SK-N-SH (cell line): ENCODE measurements around the gene MAGEC2. TPM values are rescaled to one million over a fixed set of nuclear protein-coding genes. Genes with fewer than 3 reads are reported as not detected.

ENCODE experiments used
- CTCF ChIA-PET: fragments of 300-600, 350-600 bp; formaldehyde crosslinking; extraction: SDS; loops from one replicate; lab custom pipeline; 2021; lab: Yijun Ruan, JAX
- POLR2A ChIA-PET: fragments of 350-600 bp; sonication (Branson Sonifier 250); formaldehyde crosslinking; extraction: SDS; loops from one replicate; lab custom pipeline; 2020; ENCODE audit warnings: antibody characterized with exemption, inconsistent platforms; lab: Yijun Ruan, JAX
- DNase-seq: peaks from one replicate; pipeline ENCODE4 v3.0.0; 2012
- H2AFZ ChIP-seq: fragments of 200-600 bp; sonication (generic); 2 replicates; pipeline ENCODE4 v1.8.1; 2016; ENCODE audit warnings: antibody characterized with exemption, mild to moderate bottlenecking, low read depth
- H3F3A ChIP-seq: fragments of 200-600 bp; sonication (generic); replicated peaks from 2 replicates; pipeline ENCODE3; 2016; ENCODE audit warnings: antibody characterized with exemption, mild to moderate bottlenecking; ENCODE audit not compliant: insufficient read depth
- H3K27ac ChIP-seq, 2 experiments: fragments of 200-500 bp in 1 of 2; fragments of 200-600 bp in 1 of 2; sonication (Bioruptor generic) in 1 of 2; sonication (generic), shearing (Covaris generic) in 1 of 2; 2 replicates each; pipeline versions ENCODE4 v1.5.1 to v1.6.1; 2014 to 2016; ENCODE audit warnings: low read depth in 2 of 2, inconsistent platforms in 1 of 2, low read length in 1 of 2, mild to moderate bottlenecking in 1 of 2, mixed read lengths in 1 of 2
- H3K27me3 ChIP-seq: fragments of 200-600 bp; sonication (generic), shearing (Covaris generic); 2 replicates; pipeline ENCODE4 v1.6.1; 2016; ENCODE audit warnings: mixed run types; ENCODE audit not compliant: insufficient read depth
- H3K36me3 ChIP-seq, 2 experiments: fragments of 200-500 bp in 1 of 2; fragments of 200-600 bp in 1 of 2; sonication (Bioruptor generic) in 1 of 2; sonication (generic) in 1 of 2; replicated peaks in 1 of 2; 2 replicates each; pipeline versions ENCODE3 to v1.5.1; 2014 to 2016; ENCODE audit warnings: low read length in 1 of 2, mild to moderate bottlenecking in 1 of 2; ENCODE audit not compliant: insufficient read depth in 2 of 2, control insufficient read depth in 1 of 2
- H3K4me1 ChIP-seq, 2 experiments: fragments of 200-500 bp in 1 of 2; fragments of 200-600 bp in 1 of 2; sonication (Bioruptor generic) in 1 of 2; sonication (generic), shearing (Covaris generic) in 1 of 2; 2 replicates each; pipeline versions ENCODE4 v1.5.1 to v1.6.1; 2014 to 2016; ENCODE audit warnings: low read depth in 1 of 2, low read length in 1 of 2, mixed run types in 1 of 2; ENCODE audit not compliant: insufficient read depth in 2 of 2, control insufficient read depth in 1 of 2
- H3K4me2 ChIP-seq: fragments of 200-600 bp; sonication (generic), shearing (Covaris generic); 2 replicates; pipeline ENCODE4 v1.6.1; 2017; ENCODE audit warnings: mixed run types
- H3K4me3 ChIP-seq, 2 experiments: fragments of 200-500 bp in 1 of 2; fragments of 200-600 bp in 1 of 2; sonication (Bioruptor generic) in 1 of 2; sonication (generic), shearing (Covaris generic) in 1 of 2; 2 replicates each; pipeline versions ENCODE4 v1.5.1 to v1.8.1; 2014 to 2016; ENCODE audit warnings: low read depth in 2 of 2, inconsistent platforms in 1 of 2, low read length in 1 of 2, mild to moderate bottlenecking in 1 of 2, mixed read lengths in 1 of 2, moderate library complexity in 1 of 2
- H3K79me2 ChIP-seq: fragments of 200-600 bp; sonication (generic); 2 replicates; pipeline ENCODE4 v1.8.1; 2017; ENCODE audit warnings: mild to moderate bottlenecking; ENCODE audit not compliant: insufficient read depth
- H3K9ac ChIP-seq: fragments of 200-600 bp; sonication (generic); 2 replicates; pipeline ENCODE4 v1.6.1; 2017; ENCODE audit warnings: mixed run types
- H3K9me2 ChIP-seq: fragments of 200-600 bp; sonication (generic); 2 replicates; pipeline ENCODE4 v1.6.1; 2017; ENCODE audit warnings: mixed run types
- H3K9me3 ChIP-seq: fragments of 200-600 bp; sonication (generic); 2 replicates; pipeline ENCODE4 v1.6.1; 2017; ENCODE audit warnings: mixed run types, mild to moderate bottlenecking, moderate library complexity
- H4K20me1 ChIP-seq: fragments of 200-600 bp; sonication (generic); 2 replicates; pipeline ENCODE4 v1.6.1; 2017; ENCODE audit warnings: mild to moderate bottlenecking, mixed run types; ENCODE audit not compliant: insufficient read depth
- CHD2 ChIP-seq: fragments of 150-350 bp; IDR thresholded peaks from 2 replicates; pipeline ENCODE4 v1.6.1; 2018; ENCODE audit warnings: low read length; ENCODE audit not compliant: partially characterized antibody
- ELF1 ChIP-seq: IDR thresholded peaks from 2 replicates; pipeline ENCODE4 v1.4.0; 2012
- EP300 ChIP-seq, 2 experiments: IDR thresholded peaks; 2 replicates each; pipeline versions ENCODE4 v1.4.0 to v1.6.1; 2012; ENCODE audit warnings: borderline replicate concordance in 1 of 2, low read depth in 1 of 2, low read length in 1 of 2
- EZH2phosphoT487 ChIP-seq: fragments of 200-600 bp; sonication (generic); IDR thresholded peaks from 2 replicates; pipeline ENCODE4 v1.6.1; 2017; ENCODE audit warnings: low read depth, mixed run types, mild to moderate bottlenecking, antibody characterized with exemption, moderate library complexity, borderline replicate concordance
- FOXM1 ChIP-seq: IDR thresholded peaks from 2 replicates; pipeline ENCODE4 v1.4.0; 2012; ENCODE audit warnings: low read depth, mild to moderate bottlenecking
- IRF3 ChIP-seq: fragments of 150-350 bp; IDR thresholded peaks from 2 replicates; pipeline ENCODE4 v1.6.1; 2016; ENCODE audit warnings: mild to moderate bottlenecking, low read depth, low read length
- JUND ChIP-seq: IDR thresholded peaks from 2 replicates; pipeline ENCODE4 v1.4.0; 2012
- NFIC ChIP-seq: IDR thresholded peaks from 2 replicates; pipeline ENCODE4 v1.4.0; 2012; ENCODE audit warnings: borderline replicate concordance
- POLR2AphosphoS5 ChIP-seq: IDR thresholded peaks from 2 replicates; pipeline ENCODE4 v1.6.1; 2012; ENCODE audit warnings: low read depth, low read length
- REST ChIP-seq: IDR thresholded peaks from 2 replicates; pipeline ENCODE4 v1.6.1; 2012; ENCODE audit warnings: mild to moderate bottlenecking, low read depth, low read length, moderate library complexity
- RFX5 ChIP-seq: IDR thresholded peaks from 2 replicates; pipeline ENCODE4 v1.6.1; 2012; ENCODE audit warnings: mild to moderate bottlenecking, improper control_type of control experiment, low read length
- RXRA ChIP-seq: IDR thresholded peaks from 2 replicates; pipeline ENCODE4 v1.4.0; 2012; ENCODE audit warnings: low read depth, mild to moderate bottlenecking, borderline replicate concordance
- SIN3A ChIP-seq: IDR thresholded peaks from 2 replicates; pipeline ENCODE4 v1.6.1; 2012; ENCODE audit warnings: low read depth, mild to moderate bottlenecking, low read length, moderate library complexity, borderline replicate concordance
- SMC3 ChIP-seq: IDR thresholded peaks from 2 replicates; pipeline ENCODE4 v1.6.1; 2012; ENCODE audit warnings: low read depth, low read length, improper control_type of control experiment
- TAF1 ChIP-seq: IDR thresholded peaks from 2 replicates; pipeline ENCODE4 v1.6.1; 2012; ENCODE audit warnings: low read depth, mild to moderate bottlenecking, low read length, moderate library complexity, borderline replicate concordance
- TCF12 ChIP-seq: IDR thresholded peaks from 2 replicates; pipeline ENCODE4 v1.4.0; 2012
- TEAD4 ChIP-seq: IDR thresholded peaks from 2 replicates; pipeline ENCODE4 v1.4.0; 2012; ENCODE audit warnings: mild to moderate bottlenecking, borderline replicate concordance; ENCODE audit not compliant: insufficient read depth
- USF2 ChIP-seq: fragments of 150-350 bp; IDR thresholded peaks from 2 replicates; pipeline ENCODE4 v1.6.1; 2017; ENCODE audit warnings: antibody characterized with exemption, low read length, low read depth, borderline replicate concordance
- ZBTB33 ChIP-seq: IDR thresholded peaks from 2 replicates; pipeline ENCODE4 v1.4.0; 2012; ENCODE audit warnings: low read depth, borderline replicate concordance
- WGBS: methylation state at CpG from one replicate; pipeline ENCODE4 v1.1.6; 2017; ENCODE audit warnings: low lambda C conversion rate; 5-methylcytosine and 5-hydroxymethylcytosine counted together
- polyA plus RNA-seq, 3 experiments: library from polyadenylated mRNA; depleted of rRNA; stranded (reverse); fragments of >200 nt; gene quantifications; 2 replicates each; pipeline ENCODE4 v1.2.3, GENCODE V29; 2012

The MAGEC2 gene
- polyA plus RNA-seq, 1 of the 3 experiments (the other 2 are of a cell fraction) = 1.9 TPM

- Histone ChIP-seq H3K9me3 (no peaks in the 10 kb centered on the region), H3K9me2 (no peaks in the 10 kb centered on the region), H3K27me3 (no peaks in the 10 kb centered on the region), H3K27ac (no peak overlapping the region), H3K36me3 (no peaks in the 10 kb centered on the region), H3K9ac (no peak overlapping the region), H3K4me3 (no peak overlapping the region), H4K20me1 (no peaks in the 10 kb centered on the region), H3K4me2 (no peak overlapping the region), H3F3A (no peaks in the 10 kb centered on the region), H3K79me2 (no peaks in the 10 kb centered on the region), H2AFZ (no peak overlapping the region), H3K4me1 (no peaks in the 10 kb centered on the region)
- POLR2A ChIA-PET = no interaction called here
- TF ChIP-seq TAF1 (no peak), IRF3 (no peak), POLR2AphosphoS5 (no peak), SMC3 (no peak), JUND (no peak), CHD2 (no peak), ELF1 (no peak), EP300 (IDR thresholded peaks at IDR 0.05; ENCODE audit: borderline replicate concordance in 1 of 2, low read depth in 1 of 2, low read length in 1 of 2) (no peak), REST (no peak), NFIC (no peak), FOXM1 (no peak), RXRA (no peak), SIN3A (no peak), EZH2phosphoT487 (no peak), TEAD4 (no peak), USF2 (no peak), ZBTB33 (no peak), TCF12 (no peak), RFX5 (no peak)
- CTCF ChIA-PET = no interaction called here
- 0% methylated on average over 3 of the region's 4 CpGs for WGBS
- DNase-seq = no peak
Observed at GRCh38 chrX:142214081-142214480, 9.0 kb upstream of the MAGEC2 start.
